Measurements from ENCODE around the gene SCEL.
"Not testable (repeated sequence)": the region's sequence is repeated elsewhere in the genome, so short reads cannot be mapped to it uniquely, and the experiment has no call there.

SCEL gene, protein sequence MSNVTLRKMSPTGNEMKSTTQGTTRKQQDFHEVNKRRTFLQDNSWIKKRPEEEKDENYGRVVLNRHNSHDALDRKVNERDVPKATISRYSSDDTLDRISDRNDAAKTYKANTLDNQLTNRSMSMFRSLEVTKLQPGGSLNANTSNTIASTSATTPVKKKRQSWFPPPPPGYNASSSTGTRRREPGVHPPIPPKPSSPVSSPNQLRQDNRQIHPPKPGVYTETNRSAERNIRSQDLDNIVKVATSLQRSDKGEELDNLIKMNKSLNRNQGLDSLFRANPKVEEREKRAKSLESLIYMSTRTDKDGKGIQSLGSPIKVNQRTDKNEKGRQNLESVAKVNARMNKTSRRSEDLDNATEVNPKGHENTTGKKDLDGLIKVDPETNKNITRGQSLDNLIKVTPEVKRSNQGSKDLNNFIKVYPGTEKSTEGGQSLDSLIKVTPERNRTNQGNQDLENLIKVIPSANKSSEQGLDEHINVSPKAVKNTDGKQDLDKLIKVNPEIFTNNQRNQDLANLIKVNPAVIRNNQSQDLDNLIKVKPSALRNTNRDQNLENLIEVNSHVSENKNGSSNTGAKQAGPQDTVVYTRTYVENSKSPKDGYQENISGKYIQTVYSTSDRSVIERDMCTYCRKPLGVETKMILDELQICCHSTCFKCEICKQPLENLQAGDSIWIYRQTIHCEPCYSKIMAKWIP

DNA sequence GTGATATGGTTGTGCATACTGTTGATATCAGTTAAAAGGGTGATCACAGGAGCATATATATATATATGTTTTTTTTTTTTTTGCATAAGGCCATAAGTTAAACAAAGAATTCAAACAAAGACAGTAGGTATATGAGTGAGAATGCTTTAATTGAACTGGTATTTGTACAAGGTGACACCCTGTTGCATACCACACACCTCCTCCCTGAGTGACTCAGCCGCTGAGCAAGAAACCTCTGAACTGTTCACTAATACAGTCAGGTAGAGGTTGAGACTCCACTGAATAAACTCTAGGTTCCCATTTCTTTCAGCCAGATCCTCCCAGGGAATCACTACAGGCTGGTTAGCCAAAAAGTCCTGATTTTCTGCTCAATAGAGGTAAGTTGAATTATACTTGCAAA, at the start of gene SCEL:
SCEL (plus strand) TSS at position 259 of the 400 bp plus-strand sequence. CDS start 20,170 bp downstream, outside the sequence.
- no peak for DNase-seq

DNA sequence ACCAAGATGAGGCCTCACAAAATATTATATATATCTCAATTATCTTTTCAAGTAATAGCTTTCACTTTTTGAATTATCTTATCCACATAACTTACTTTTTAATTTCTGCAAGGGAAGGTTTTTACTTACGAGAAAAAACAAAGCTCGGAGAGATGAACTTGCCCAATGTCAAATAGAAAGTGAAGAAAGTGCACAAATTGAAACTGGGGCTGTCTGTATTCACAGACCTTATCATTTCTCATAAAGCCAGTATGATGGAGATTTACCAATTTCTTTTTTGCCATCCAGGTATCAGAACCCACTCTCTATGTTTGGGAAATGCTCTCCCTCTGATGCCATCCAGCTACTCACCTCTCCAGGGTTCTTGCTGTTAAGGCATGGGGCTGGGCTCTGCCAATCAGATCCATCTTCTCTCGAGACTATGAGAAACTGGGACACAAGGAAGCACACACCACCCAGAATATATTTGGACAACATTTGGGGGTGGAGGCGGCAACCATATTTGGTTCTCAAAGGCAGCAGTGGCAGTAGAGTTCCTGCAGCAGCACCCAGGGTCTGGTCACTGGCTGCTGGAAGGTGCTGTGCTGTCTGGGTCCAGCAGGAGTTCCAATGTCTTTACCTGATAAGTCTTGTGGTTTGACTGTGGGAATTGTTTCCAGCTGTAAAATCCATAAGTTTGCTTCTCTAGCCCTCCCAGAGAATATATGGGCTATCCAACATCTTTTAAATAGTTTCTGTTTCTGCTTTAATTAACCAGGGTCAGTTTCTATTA, 45.8 kb upstream of the SCEL start:
- no peak for DNase-seq

DNA sequence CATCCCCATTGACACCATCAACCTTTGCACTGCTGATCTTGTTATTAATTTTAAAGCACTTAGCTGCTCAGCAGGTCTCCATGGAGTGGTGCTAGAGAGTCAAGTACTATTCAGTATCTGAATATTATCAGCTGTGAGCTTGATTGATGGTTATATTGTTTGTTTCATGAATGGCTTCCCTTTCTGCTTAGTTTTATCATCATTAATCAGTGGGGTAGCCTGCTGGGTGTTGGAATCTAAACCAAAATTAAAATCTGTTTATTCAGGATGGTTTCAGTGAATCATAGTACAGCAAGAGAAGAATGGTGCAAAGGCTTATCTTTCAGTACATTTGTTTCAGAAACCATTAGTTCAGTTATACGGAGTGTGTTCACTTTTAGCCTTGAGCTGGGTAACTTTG, 42.5 kb upstream of the SCEL start:
- DNase-seq = no peak

DNA sequence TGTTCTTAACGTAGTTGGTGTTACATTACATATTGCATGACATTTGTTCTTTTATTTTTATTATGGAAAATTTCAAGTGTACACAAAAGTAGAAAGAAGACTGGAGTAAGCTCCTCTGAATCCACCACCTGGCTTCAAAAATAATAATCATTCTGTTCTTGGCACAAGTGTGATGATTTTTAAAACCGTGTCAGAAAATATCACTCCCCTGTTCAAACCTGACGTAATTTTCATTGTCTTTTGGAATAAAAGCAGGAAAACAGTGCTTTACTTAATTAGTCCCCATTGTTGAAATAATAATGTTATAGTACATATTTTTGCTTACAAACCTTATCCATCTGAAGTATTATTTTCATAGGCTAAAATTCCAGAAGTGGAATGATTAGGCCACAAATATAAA, 41.3 kb upstream of the SCEL start:
- DNase-seq = no peak

DNA sequence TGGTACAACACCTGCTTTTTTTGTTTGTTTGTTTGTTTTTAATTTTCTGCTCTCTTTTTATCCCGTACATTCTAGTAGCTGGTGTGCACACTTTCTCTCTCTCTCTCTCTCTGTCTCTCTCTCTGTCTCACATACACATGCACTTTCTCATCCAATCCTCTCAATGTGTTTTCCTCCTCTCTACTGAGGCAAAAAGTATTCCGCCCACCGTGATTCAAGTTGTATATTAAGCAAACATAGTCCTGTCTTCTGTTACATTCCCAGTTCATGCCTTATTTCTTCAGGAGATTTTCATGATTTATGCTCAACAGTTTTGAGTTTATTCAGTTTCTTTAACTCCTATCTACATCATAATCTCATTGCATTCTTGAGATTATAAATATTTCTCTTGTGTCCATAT, 38.2 kb upstream of the SCEL start:
- DNase-seq = no peak

DNA sequence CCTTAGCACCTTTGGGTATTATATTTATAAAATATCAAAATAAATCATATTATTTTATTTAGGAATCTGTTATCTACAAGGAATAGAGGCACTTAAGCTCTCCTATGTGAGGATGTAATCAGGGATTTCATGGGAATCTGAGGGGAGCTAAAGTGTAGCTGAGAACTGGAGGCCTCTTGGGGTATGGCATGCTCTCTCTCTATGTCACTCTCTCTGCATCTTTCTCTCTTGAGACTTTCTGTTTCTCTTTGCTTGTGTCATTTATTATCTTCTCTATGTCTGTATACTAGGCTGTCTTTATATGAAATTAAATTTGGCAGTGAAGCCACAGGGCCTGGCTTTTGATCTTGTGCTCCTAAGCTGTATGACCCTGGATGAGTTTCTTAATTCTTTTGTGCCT, 37.7 kb upstream of the SCEL start:
- no peak for DNase-seq

DNA sequence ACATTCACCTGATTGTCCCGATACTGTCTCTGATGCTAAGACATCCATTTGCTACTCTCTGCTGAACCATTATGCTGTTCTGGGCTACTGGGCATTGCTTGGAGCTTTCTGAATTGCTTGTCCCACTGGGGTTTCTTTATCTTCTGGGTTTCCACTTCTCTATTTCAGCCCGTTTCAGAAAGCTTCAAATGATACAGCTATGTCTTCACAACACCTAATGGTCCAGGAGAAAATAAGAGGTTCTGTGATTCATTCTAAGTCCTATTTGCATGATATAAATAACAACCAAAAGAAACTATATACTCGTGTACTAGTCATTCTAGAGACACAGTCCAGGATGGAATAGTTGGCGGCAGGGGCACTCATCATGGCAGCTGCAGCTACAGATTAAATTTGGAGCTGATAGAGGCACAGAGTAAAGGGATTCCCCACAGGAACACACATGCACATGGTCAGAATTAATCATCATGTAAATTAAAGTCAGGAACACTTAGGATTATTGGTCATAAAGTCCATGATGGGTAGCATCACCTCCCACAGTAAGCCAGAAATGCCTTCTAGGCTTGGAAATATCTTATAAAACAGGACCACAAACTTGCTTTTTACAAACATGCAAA, 33.3 kb upstream of the SCEL start:
- DNase-seq = no peak

DNA sequence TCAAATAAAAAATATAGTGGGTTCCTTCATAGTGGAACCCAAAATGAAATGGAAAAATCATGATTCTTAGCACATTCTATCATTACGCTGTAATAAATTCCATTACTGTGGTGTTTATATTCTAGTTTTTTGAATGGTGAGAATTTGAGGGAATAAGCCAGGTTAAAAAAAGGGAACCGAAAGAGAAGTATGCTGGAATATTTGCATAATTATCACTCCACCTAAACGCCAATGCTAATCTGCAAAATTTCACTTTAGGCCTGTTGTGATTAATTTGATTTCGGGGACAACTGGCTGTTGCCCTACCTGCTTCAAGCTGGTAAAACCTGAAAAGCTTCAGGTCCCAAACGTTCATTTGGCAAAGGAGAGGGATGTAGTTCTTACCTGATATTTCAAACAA, 32.1 kb upstream of the SCEL start:
- no peak for DNase-seq

DNA sequence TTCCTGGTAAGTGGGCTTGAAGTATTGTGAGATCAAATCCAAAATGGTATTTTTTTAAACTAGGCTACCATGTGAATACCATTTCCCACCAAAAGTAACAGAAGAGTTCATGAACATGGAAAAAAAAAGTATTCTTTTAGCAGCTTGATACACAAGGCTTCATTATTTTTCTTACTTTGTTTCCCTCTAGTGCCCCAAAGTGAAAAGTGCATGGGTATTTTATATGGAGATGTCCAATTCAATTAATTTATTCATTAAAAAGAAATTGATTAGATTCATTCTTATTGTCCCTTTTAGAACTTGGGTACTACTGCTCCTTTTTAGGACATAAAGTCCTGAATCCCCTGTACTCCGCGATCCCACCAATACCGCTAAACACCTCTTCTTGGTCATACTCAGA, 28.6 kb upstream of the SCEL start:
- no peak for DNase-seq

DNA sequence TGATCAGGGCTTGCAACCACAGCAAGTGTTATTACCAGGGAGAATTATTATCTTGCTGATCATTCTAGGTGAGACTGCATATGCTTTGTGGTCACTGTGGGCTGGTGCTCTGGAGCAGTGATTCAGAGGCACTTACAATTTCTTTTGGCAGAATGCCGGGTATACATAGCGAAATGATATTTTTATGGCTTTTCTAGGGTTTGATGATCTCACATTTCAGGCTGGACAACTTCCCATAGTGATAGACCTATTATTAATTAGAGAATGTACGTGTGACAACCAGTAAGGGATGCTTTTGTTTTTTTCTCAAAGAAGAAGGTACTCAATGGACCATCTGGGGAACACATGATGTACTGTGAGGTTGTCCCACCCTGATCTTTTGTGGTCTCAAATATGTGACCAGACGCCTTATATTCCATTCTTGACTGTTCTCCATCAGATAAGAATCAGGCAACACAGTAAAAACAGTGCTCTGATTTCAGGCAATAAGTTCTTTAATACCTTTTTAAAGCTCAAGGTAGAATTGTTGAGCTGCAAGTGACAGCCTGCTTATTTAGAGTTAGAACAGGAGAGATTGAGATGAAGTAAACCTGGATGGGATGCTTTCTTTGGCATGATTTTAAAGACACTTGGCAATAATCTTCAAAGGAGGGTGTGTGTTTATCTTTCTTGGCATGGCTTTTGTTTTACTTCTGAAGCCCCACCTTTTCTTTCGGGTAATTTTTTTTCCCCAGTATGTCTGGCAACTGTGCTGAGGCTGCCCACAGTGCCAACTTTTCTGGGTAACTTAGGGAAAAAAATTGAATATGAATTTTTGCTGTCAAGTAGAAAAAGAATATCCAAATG, 27.4 kb upstream of the SCEL start:
- no peak for DNase-seq

DNA sequence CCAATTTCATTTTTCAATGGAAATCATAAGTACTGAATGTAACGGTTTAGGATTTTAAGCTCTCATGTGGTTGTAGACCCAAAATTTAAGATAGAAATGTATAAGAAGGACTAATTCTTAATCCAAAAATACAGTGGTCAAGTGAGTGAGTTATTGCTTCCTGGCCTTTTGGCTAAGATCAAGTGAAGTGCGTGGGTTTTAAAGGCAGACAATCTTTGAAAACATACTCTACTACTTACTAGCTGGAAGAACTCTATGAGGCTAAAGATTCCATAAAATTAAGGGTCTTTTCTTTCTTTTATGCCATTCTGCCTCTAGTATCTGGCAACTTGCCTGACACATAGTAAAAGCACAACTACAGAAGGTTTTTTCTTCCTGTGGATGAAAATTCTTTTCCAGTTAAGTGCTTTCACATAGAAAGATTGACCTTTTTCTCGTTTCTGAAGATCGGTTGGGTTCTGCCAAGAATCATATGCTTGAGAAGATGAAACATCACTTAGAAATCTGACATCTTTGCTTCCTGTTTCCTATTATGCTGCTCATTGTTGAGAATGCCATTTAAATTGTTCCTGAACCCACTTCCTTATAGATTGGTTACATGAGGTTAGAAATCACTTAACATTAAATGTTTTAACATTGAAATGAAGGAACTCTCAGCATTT, 26.4 kb upstream of the SCEL start:
- DNase-seq = no peak

DNA sequence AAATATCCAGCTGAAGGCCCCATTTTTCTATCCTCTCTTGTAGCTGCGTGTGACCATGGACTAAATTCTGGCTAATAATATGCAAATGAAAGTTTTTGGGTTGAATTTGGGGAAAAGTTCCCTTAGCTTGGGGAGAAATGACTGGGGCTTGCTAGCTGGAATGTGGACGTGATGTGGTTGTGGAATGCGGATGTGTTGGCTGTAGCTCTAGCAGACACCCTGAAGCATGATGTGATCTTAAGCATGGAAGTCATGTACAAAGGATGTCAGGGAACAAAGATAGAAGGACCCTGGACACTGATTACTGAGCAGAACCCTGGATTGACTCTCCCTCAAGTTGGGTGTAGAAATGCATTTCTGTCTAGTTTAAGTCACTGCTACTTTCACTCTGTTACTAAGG, 25.4 kb upstream of the SCEL start:
- DNase-seq = no peak

DNA sequence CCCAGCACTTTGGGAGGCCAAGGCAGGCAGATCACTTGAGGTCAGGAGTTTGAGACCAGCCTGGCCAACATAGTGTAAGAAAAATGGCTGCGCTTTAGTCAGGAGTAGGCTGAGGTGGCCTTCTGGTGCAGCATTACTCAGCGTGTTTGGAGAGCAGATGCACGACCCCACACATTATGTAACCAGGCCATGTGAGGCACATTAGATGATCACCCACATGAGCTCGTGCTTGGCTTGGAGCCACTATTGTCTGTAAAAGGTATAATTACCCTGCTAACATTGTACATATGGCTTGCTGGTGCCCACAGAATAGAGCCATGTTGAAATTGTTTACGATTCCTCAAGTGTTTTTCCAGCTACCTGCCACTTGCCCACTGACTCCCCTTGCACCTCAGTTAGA, 24.0 kb upstream of the SCEL start:
- DNase-seq = no peak

DNA sequence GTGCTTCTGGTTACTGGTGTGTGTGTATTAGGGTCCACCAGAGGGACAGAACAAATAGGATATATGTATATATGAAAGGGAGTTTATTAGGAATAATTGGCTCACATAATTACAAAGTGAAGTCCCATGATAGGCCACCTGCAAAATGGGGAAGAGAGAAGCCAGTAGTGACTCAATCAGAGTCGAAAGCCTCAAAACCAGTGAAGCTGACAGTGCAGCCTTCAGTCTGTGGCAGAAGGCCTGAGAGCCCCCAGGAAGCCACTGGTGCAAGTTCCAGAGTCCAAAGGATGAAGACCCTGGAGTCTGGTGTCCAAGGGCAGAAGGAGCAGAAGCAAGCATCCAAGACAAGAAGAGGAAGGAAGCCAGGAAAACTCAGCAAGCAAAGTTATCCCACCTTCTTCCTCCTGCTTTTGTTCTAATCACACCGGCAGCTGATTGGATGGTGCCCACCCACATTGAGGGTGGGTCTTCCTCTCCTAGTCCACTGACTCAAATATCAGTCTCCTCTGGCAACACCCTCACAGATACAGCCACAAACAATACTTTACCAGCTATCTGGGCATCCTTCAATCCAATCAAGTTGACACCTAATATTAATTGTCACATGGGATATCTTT, 21.7 kb upstream of the SCEL start:
- no peak for DNase-seq

DNA sequence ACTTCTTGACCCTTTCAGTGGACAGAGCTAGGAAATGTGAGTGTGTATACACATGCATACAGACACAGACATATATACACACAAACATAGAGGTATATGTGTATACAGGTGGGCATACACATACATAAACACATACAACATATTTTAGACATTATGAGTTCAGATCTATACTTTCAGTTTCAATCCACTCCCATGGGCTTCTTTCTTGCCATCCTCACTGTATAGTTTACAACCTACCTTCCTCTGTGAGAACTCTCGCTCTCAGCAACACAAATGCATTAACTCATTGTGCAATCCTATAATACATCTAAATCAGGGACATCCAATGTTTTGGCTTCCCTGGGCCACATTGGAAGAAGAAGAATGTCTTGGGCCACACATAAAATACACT, 21.2 kb upstream of the SCEL start:
- DNase-seq = no peak

DNA sequence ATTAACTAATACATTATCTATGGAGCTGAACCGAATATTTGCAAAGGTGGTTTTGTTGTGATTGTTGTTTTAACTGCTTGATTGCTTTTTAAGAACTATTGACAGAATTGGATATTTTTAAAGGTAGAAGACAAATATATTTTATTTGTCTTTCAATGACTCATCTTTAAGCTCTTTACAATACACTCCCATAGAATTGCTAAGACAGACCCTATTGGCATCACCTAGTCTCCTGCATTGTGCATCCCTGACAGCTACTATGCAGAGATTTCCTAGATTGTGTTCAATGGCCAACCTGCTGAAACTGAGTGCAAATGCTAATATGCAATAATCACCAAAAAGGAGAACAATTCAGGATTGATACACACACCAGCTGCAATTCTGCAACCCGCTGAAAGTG, 19.7 kb upstream of the SCEL start:
- DNase-seq = no peak

DNA sequence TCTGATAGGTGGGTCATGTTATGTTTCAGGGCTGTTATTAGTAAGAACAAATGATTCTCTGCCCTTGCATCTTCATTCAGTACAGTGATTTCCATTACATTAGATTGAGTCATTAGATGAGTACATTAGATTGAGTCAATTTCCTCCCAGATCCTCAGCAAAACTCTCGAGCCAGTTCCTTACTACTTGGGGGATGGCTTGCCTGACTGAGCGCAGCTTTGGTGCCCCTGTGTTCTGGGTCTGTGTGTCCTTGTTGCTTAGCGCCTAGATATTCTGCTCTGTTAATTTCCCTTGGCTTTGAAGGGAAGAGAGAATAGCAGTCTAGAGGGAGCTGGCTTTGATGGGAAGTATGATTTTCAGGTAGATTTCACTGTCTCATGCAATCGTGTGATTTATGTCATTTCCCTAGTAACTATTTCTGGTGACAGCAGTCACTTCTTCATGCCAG, 19.1 kb upstream of the SCEL start:
- DNase-seq = no peak

DNA sequence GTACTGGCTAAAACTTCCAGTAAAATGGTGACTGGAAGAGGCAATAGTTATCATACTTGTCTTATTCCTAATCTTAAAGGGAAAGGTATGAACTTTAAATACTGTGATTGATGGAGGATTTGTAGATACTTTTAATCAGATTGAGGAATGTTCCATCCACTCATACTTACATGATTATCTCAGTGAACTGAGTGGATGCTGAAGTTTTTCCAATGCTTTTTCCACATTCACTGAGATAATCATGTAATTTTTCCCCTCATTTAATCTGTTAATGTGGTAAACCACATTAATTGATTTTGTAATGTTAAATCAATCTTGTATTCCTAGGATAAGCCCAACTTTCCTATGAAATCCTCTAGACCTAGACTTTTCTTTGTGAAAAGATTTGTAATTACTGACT, 17.2 kb upstream of the SCEL start:
- no peak for DNase-seq

DNA sequence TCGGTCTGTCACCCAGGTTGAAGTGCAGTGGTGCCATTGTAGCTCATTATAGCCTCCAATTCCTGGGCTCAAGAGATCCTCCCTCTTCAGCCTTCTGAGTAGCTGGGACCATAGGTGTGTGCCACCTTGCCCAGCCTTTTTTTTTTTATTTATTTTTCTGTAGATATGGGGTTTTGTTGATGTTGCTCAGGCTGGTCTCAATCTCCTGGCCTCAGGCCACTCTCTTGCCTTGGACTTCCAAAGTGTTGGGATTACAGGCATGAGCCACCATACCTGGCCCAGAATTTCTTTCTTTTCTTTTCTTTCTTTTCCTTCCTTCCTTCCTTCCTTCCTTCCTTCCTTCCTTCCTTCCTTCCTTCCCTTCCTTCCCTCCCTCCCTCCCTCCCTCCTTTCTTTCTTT, 16.1 kb upstream of the SCEL start:
- not testable (repeated sequence) for DNase-seq

DNA sequence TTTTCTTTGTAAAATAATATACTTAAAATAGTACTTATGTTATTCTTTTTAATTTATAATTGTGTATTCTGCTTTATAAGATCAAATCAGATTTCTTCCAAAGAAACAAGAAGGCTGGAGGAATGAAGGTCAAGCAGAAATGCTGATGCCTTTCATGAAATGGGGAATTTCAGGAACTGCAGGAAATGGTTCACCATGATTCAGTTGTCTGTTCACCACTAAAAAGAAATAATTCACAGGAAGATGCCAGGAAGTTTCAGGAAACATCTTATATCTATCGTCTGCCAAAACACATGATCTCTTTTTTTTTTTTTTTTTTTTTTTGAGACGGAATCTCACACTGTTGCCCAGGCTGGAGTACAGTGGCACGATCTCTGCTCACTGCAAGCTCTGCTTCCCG, 15.7 kb upstream of the SCEL start:
- no peak for DNase-seq

DNA sequence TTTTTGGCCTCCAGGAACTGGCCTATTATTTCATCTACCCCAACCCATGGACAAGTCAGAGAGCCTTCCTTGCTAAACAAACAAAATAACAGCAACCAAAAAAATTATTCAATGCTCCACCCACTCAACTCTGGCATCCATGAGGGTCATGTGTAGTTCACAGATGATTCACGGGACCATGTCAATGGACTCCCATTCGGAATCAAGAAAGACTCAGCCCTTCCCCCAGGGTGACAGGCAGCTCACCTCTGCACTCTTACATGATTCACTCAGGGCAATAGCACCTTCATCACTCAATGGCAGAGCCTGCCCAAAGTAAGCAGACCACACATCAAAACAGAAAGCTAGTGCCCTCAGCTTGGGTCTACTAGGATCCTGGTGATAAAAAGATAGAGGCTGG, 14.3 kb upstream of the SCEL start:
- DNase-seq = no peak

All from activated T-cell treated with anti-CD3 and anti-CD28 coated beads for 4 hours (primary cell).